Memory B cell (primary cell): ENCODE data around the gene IL1RN.

Experiments used
- ATAC-seq: fragments of 150-1000 bp; cut with Tn5 transposase; 2 replicates; pipeline ENCODE4 v1.10.0; 2021; ENCODE audit warnings: low read depth, mild to moderate bottlenecking, moderate library complexity
- DNase-seq, 2 donors: peaks; one replicate each; pipeline ENCODE4 v3.0.0; 2022; ENCODE audit warnings: low spot score in 2 of 2
- H3K27ac Mint-ChIP-seq: one replicate; pipeline ENCODE4 v1.8.0; 2022; ENCODE audit warnings: mild to moderate bottlenecking, moderate library complexity, mixed read lengths
- H3K27me3 Mint-ChIP-seq: one replicate; pipeline ENCODE4 v1.8.0; 2022; ENCODE audit warnings: mixed read lengths
- H3K36me3 Mint-ChIP-seq: one replicate; pipeline ENCODE4 v1.8.0; 2022; ENCODE audit warnings: mild to moderate bottlenecking, mixed read lengths
- H3K4me1 Mint-ChIP-seq: one replicate; pipeline ENCODE4 v1.8.0; 2022; ENCODE audit warnings: mixed read lengths
- H3K4me3 Mint-ChIP-seq: one replicate; pipeline ENCODE4 v1.8.0; 2022; ENCODE audit warnings: mild to moderate bottlenecking, moderate library complexity, mixed read lengths
- H3K9me3 Mint-ChIP-seq: one replicate; pipeline ENCODE4 v1.8.0; 2022; ENCODE audit warnings: mixed read lengths

IL1RN gene

DNA sequence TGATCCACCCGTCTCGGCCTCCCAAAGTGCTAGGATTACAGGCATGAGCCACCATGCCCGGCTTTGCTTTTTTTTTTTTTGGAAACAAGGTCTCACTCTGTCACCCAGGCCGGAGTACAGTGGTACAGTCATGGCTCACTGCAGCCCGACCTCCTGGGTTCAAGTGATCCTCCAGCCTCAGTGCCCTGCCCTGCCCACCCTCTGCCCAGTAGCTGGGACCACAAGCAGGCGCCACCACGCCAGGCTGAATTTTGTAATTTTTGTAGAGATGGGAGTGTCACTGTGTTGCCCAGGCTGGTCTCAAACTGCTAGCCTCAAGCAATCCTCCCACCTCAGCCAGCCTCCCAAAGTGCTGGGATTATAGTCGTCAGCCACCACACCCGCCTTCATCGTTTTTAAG is 34.8 kb downstream of the IL1RN start:
- H3K4me1 Mint-ChIP-seq: peaks cover 21% of the 10 kb centered on the region
- DNase-seq: no peak
- H3K9me3 Mint-ChIP-seq: no peaks in the 10 kb centered on the region
- H3K27me3 Mint-ChIP-seq: no peaks in the 10 kb centered on the region
- H3K36me3 Mint-ChIP-seq: no peaks in the 10 kb centered on the region
- ATAC-seq: no peak
- no peak overlapping the region for H3K27ac Mint-ChIP-seq
- no peak overlapping the region for H3K4me3 Mint-ChIP-seq

DNA sequence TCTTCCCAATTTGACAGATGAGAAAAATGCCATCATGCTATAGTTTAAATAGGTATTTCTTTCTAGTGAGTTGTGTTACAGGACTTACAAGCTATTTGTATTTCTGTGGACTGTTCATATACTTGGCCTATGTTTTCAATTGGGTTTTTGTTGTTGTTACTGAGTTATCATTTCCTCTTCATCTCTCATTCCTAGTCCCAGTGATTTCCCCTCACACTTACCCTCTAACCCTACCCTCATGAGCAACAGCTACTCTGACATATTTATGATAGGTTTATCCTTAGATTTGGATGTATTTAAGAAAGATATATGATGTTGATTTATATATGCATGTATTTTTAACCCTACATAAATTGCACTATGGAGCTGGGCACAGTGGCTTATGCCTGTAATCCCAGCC is 35.5 kb downstream of the IL1RN start:
- H3K9me3 Mint-ChIP-seq: no peaks in the 10 kb centered on the region
- DNase-seq (no peak), ATAC-seq (no peak)
- no peak overlapping the region for H3K27ac Mint-ChIP-seq
- H3K4me1 Mint-ChIP-seq: peaks cover 22% of the 10 kb centered on the region
- H3K4me3 Mint-ChIP-seq: no peak overlapping the region
- H3K27me3 Mint-ChIP-seq: no peaks in the 10 kb centered on the region
- H3K36me3 Mint-ChIP-seq: no peaks in the 10 kb centered on the region

DNA sequence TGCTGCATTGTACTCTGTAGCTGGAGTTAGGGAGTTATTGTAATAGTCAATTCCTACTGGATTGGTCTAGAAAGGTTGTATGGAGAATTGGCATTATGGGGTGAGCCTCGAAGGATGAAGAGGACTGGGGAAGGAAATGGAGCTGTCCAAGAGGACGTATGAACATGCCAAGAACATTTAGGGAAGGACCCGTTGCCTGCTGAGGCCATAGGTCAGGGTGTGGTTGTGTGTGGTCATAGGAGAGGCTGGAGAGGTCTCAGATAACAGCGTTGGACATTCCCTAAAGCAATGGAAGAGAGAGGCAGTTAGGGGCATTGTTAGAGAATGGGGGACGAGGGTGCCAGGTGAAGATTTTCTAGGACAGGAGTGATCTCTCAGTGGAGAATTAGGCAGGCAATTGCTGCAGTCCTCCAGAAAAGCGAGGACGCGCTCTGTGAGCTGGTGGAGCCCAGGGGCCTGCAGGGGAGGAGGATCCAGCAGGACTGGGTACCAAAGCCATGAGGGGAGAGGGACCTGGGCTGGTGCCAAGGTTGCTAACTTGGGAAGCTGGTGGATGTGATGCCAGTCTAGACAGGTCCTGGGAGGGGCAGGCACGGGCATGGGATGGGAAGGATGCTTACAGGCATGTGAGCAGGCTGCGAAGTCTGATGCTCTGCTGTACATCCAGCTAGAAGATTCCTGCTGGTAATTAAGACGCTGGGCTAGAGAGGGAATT is 37.0 kb downstream of the IL1RN start:
- no peaks in the 10 kb centered on the region for H3K36me3 Mint-ChIP-seq
- peaks cover 27% of the 10 kb centered on the region for H3K4me1 Mint-ChIP-seq
- ATAC-seq: no peak
- H3K9me3 Mint-ChIP-seq: no peaks in the 10 kb centered on the region
- H3K27me3 Mint-ChIP-seq: no peaks in the 10 kb centered on the region
- DNase-seq: no peak
- H3K4me3 Mint-ChIP-seq: no peak overlapping the region
- no peak overlapping the region for H3K27ac Mint-ChIP-seq

DNA sequence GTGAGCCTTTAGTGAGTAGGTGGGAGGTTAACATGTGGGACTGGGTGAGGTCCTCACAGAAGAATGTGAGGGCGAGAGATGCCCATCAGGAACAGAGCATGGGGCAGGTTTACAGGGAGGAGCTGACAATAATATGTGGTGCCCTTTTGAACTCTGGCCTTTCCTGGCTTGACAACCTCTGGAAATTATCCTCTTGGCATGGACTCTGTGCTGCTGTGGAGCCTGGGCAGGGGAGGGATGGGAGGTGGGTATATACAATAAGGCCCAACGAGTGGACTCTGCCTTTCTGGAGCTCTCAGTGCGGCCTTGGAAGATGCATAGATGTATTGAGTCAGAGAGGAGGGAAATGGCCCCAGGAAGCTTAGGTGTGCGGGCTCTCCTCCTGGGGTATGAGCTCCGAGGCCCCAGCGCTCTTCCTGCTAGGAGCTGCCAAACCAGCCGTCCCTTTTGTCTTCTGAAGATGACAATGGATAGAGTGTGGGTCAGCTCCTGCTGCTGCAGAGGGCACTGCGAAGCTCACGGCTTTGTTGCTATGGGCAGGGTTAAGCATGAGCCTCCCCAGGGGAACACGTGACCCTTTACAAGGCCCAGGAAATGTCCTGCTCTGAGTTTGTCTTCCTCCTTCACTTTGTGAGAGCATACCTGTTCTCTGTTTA is 37.7 kb downstream of the IL1RN start:
- H3K9me3 Mint-ChIP-seq: no peaks in the 10 kb centered on the region
- DNase-seq (no peak), ATAC-seq (no peak)
- H3K27ac Mint-ChIP-seq: no peak overlapping the region
- peaks cover 31% of the 10 kb centered on the region for H3K4me1 Mint-ChIP-seq
- H3K36me3 Mint-ChIP-seq: no peaks in the 10 kb centered on the region
- H3K4me3 Mint-ChIP-seq: no peak overlapping the region
- H3K27me3 Mint-ChIP-seq: no peaks in the 10 kb centered on the region

DNA sequence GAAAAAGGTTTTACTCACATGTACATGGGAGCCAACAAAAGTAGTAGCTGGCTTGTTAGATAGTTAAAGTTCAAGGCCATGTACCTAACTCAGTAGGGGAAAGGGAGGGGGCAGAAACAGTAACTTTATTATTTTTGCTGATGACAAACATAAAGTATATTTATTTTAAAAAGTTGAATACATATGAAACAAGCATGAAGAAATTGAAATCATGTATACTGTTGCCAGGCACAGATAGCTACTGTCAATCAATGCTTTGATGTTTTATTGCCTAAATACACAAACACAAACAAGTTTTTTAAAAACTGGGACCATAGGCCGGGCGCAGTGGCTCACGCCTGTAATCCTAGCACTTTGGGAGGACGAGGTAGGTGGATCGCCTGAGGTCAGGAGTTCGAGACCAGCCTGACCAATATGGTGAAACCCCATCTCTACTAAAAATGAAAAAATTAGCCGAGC is 38.8 kb downstream of the IL1RN start:
- peaks cover 34% of the 10 kb centered on the region for H3K4me1 Mint-ChIP-seq
- no peak for ATAC-seq
- H3K9me3 Mint-ChIP-seq: peaks cover 2% of the 10 kb centered on the region
- H3K27me3 Mint-ChIP-seq: no peaks in the 10 kb centered on the region
- DNase-seq: no peak
- H3K4me3 Mint-ChIP-seq: no peak overlapping the region
- H3K27ac Mint-ChIP-seq: no peak overlapping the region
- H3K36me3 Mint-ChIP-seq: peaks cover 2% of the 10 kb centered on the region

DNA sequence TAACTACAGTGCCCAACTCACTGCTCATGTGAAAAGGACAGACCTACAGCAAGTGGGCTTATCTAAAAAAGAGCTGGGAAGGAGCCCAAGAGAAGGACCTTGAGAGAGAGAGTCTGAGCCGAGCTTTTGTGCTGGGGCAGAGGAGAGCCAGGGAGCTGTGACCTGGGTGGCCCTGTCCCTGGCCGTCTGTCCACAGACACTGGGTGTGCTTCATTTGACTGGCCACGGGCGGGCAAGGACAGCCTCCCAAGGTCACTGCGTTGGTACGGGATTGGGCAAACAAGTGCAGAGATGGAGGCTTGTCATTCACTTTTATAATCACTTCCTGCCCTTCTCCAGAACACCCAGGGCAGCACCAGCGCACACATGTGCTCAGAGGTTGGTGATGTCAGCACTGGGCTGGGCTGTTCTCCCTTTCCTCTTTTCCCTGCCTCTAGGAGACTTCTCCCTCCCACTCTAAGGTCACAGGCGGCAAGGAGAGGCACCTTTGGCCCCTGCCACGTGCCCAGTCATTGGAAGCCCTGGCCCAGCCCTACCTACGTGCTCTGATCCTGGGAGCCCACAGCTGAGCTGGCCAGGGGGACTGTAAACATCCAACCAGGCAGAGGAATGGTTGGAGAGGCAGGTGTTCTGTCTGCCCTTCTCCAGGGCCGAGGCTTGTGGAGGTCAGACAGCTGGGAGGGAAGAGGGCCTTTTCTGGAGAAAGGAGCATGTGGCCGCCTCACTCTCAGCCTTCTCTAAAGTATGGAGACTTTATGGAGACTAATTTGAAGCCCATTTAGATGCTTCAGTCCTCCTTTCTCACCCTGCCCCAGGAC is 39.9 kb downstream of the IL1RN start:
- H3K36me3 Mint-ChIP-seq: peaks cover 3% of the 10 kb centered on the region
- no peak overlapping the region for H3K4me3 Mint-ChIP-seq
- H3K9me3 Mint-ChIP-seq: peaks cover 2% of the 10 kb centered on the region
- no peaks in the 10 kb centered on the region for H3K27me3 Mint-ChIP-seq
- no peak for DNase-seq
- H3K27ac Mint-ChIP-seq: peak overlapping the region; percentile 25
- no peak for ATAC-seq
- H3K4me1 Mint-ChIP-seq: peaks cover 39% of the 10 kb centered on the region

DNA sequence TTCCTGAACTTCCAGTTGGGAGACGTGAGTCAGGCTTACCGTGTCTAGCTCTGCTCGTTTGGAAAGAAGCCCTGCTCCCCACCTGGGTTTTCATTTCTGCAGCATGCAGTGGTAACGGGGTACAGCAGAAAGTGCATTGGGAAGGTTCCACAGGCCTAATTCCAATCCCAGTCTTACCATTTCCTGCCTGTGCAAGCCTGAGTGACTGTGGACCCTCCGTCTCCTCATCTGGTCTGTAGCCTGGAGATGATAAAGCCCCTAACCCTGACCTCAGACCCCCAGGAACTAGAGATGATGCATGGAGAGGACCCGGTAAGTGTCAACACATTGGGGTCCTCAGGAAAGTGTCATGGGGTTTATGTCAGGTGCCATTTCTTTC is 40.6 kb downstream of the IL1RN start:
- Mint-ChIP-seq H3K36me3 (peaks cover 3% of the 10 kb centered on the region), H3K9me3 (peaks cover 2% of the 10 kb centered on the region), H3K27me3 (no peaks in the 10 kb centered on the region), H3K4me1 (peaks cover 42% of the 10 kb centered on the region), H3K4me3 (no peak overlapping the region), H3K27ac (peak overlapping the region; percentile 54)
- DNase-seq (no peak), ATAC-seq (no peak)

DNA sequence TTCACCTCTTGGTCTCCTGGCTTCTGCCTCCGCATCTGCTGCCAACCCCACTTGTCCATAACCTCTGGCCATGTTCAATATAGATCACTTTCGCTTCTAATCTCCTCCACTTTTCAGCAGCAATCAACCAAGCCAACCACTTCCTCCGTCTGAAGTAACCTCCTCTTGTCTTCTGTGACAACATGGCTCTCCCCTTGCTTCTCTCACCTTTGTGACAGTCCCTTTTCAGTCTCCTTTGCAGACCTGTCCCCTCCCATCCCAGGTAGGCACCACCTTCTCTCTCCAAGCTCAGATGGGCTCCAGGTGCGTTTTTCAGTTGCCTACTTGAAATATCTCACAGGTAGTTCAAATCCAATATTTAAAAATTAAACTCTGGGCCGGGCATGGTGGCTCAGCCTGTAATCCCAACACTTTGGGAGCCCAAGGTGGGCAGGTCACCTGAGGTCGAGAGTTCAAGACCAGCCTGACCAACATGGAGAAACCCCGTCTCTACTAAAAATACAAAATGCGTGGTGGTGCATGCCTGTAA is 41.7 kb downstream of the IL1RN start:
- DNase-seq: peak in 1 of 2 donors; percentile 31
- peak; percentile 73 for ATAC-seq
- peaks cover 50% of the 10 kb centered on the region for H3K4me1 Mint-ChIP-seq

DNA sequence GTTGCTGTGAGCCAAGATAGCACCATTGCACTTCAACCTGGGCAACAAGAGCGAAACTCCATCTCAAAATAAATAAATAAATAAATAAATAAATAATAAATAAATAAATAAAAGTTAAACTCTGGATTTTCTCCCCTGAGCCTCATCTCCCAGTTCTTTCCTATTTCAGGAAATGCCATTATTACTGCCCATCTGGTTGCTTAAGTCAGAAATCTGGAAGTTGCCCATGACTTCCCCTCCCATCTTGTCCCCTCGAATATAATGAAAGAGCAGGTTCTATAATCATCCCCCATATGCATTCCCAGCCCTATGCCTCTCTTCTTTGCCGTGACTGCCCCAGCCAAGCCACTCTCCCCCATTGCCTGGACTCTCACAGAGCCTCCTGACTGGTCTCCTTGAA is 42.2 kb downstream of the IL1RN start:
- ATAC-seq (no peak), DNase-seq (no peak)
- H3K4me3 Mint-ChIP-seq: no peak overlapping the region
- H3K9me3 Mint-ChIP-seq: peaks cover 2% of the 10 kb centered on the region
- H3K36me3 Mint-ChIP-seq: peaks cover 3% of the 10 kb centered on the region
- H3K27me3 Mint-ChIP-seq: no peaks in the 10 kb centered on the region
- peaks cover 47% of the 10 kb centered on the region for H3K4me1 Mint-ChIP-seq
- H3K27ac Mint-ChIP-seq: no peak overlapping the region

More for the DNA sequence above, 41.7 kb downstream of the IL1RN start:
- no peaks in the 10 kb centered on the region for H3K27me3 Mint-ChIP-seq
- H3K27ac Mint-ChIP-seq: peak overlapping the region; percentile 54
- peaks cover 2% of the 10 kb centered on the region for H3K9me3 Mint-ChIP-seq
- H3K4me3 Mint-ChIP-seq: peak overlapping the region; percentile 35
- peaks cover 3% of the 10 kb centered on the region for H3K36me3 Mint-ChIP-seq

DNA sequence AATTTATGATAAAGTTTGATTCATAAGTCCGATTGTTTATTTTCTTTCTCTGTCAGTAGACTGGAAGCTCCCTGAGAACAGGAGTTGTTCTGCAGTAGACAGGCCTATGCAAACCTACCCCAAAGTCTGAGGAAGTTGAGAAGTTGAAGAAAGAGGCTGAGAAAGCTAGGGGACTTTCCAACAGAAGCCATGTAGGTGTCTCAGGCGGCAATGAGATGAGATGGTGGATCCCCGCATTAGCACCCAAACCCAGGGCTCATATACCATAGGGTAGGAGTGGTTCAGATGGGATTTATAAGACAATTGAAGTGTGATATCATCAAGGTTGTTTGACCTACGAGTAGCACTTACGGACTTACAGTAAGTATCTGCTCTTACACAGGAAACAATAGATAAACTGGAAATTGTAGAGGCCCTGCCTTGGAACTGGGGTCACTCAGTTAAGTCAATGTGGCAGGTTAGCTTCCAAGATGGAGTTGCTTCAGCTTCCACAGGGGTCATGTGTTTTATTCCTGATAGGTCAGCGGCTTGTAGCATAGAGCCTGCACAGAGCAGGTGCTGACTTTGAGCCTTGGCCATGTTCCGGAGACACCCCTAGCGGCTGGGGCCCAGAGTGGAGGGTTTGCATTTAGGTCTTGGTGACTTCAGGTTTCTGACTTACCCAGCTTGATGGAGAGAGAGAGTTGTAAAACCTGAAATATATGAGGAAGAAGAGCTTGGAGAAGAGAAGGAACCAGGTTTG is 44.1 kb downstream of the IL1RN start:
- Mint-ChIP-seq H3K4me3 (peak overlapping the region; percentile 49), H3K36me3 (peaks cover 5% of the 10 kb centered on the region), H3K4me1 (peaks cover 54% of the 10 kb centered on the region), H3K27ac (peak overlapping the region; percentile 74), H3K27me3 (no peaks in the 10 kb centered on the region), H3K9me3 (peaks cover 2% of the 10 kb centered on the region)
- ATAC-seq: no peak
- no peak for DNase-seq

DNA sequence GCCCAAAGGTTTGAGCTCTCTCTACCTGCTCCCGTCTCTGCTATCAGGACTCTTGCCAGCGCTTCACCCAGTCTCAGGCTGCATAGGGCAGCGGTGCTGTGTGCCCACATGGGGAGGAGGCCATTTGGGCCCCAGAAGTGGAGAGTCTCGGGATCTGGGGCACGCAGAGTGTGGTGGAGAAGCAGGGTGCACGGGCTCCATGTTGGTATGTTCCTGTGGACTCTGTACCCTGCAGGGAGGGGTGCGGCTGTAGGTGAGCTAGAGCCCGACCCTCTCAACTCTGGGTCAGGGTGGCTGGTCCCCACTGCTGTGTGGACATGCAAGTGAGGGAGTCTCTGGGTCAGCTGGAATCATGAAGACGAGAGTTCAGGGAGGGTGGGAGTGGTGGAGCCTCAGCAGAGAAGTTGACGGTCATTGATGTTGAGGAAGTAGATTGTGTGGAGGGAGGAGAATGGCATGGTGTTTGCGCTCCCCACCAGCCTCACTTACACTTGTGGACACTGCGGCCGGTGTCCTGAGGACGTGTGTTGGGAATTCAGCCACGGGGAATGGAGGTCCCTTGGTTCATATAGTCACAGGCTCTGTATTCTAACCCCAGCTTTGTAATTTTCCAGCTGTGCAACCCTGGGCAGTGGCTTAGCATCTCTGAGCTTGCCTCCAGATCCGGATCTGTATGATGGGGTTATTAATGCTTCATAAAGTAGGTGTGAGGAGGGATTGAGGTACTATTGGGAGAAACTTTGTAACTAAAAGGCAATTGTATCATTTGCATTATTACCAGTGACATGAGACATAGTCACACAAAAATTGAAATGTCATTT is 45.5 kb downstream of the IL1RN start:
- Mint-ChIP-seq H3K9me3 (peaks cover 2% of the 10 kb centered on the region), H3K27me3 (no peaks in the 10 kb centered on the region), H3K4me3 (peak overlapping the region; percentile 82), H3K4me1 (peaks cover 52% of the 10 kb centered on the region), H3K27ac (peak overlapping the region; percentile 89), H3K36me3 (peaks cover 8% of the 10 kb centered on the region)
- DNase-seq (no peak), ATAC-seq (no peak)

DNA sequence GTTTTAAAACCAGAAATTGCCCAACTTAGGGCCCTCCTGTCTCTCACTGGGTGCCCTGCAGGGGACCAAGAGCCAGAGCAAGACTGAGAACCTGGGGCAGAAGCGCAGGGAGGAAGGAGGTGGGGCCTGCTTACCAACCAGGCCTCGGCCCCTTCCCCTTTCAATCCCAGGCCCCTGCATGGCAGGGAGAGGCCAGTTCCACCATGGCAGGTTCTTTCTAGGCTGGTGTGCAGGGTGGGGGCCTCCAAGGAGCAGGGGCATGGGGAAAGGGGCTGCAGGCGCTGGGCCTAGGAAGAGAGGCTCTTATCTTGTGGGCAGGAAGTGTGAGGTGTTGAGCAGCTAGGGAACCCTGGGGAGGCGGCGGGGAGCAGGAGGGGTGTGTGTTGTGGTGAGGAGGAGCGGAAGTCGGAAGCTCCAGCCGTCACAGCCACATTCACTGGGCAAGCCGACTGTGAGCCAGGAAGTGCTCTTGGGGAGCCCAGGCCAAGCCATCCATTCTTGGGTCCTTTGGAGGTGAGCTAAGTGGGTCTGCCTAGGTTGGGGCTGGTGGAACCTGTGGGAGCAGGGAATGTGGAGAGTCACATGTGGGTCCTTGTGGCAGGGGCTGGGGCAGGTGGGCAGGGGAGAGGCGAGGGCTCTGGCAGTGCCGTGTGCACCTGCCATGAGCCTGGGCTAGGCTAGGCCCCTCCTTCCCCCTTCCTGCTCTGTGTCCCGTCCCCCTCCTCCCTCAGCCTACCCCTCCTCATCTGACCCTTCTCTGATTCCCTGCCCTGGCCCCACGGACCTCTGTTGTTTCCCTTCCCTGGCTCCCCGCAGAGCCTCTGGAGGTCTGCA is 46.4 kb downstream of the IL1RN start, which contains the start of gene PSD4:
Gene PSD4, plus strand, starts transcription at position 430 of the 834 bp plus-strand sequence. CDS start 8,486 bp downstream, outside the sequence.
- peak; percentile 56 for ATAC-seq
- peak; percentile 35 to 46 for DNase-seq
- Mint-ChIP-seq H3K36me3 (peaks cover 10% of the 10 kb centered on the region), H3K4me1 (peaks cover 51% of the 10 kb centered on the region), H3K27me3 (no peaks in the 10 kb centered on the region), H3K27ac (peak within 1 kb of the TSS; percentile 89), H3K9me3 (peaks cover 2% of the 10 kb centered on the region), H3K4me3 (peak within 1 kb of the TSS; percentile 82)
